H1 (cell line): Measurements from ENCODE around the gene OPCML. TPM values are rescaled to one million over a fixed set of nuclear protein-coding genes. Genes with fewer than 3 reads are reported as not detected.

Experiments used
- CTCF ChIA-PET: fragments of 300-600 bp; sonication (Branson Sonifier 250); formaldehyde crosslinking; loops from one replicate; lab custom pipeline; 2021; ENCODE audit not compliant: partially characterized antibody; lab: Charles Lee
- POLR2A ChIA-PET: fragments of 300-600 bp; sonication (Branson Sonifier 250); formaldehyde crosslinking; loops from one replicate; lab custom pipeline; 2021; ENCODE audit warnings: inconsistent platforms; ENCODE audit not compliant: partially characterized antibody; lab: Charles Lee
- DNase-seq, 2 experiments: peaks; one replicate each; pipeline versions ENCODE4 v3.0.0 to v3.0.0-alpha.2; 2010 to 2022; ENCODE audit warnings: low spot score in 2 of 2, low read depth in 1 of 2, mixed read lengths in 1 of 2
- FAIRE-seq: peaks from 2 replicates; lab custom pipeline; 2011; peaks lifted over from hg19 to GRCh38; lab: Jason Lieb, UNC
- H2AFZ ChIP-seq: 2 replicates; pipeline ENCODE4 v1.8.1; 2012; ENCODE audit warnings: low read length, inconsistent platforms
- H2AK5ac ChIP-seq: 2 replicates; pipeline ENCODE4 v1.6.1; 2013; ENCODE audit warnings: low read depth, low read length
- H2BK120ac ChIP-seq: replicated peaks from 2 replicates; pipeline ENCODE3; 2013; ENCODE audit warnings: low read depth, low read length, inconsistent platforms
- H2BK12ac ChIP-seq: 2 replicates; pipeline ENCODE4 v1.6.1; 2013; ENCODE audit warnings: low read depth, low read length
- H2BK15ac ChIP-seq: 2 replicates; pipeline ENCODE4 v1.6.1; 2013; ENCODE audit warnings: low read length
- H2BK20ac ChIP-seq: 2 replicates; pipeline ENCODE4 v1.6.1; 2013; ENCODE audit warnings: low read length
- H2BK5ac ChIP-seq: 2 replicates; pipeline ENCODE4 v1.6.1; 2013; ENCODE audit warnings: low read depth, low read length
- H3K14ac ChIP-seq: 2 replicates; pipeline ENCODE4 v1.6.1; 2013; ENCODE audit warnings: inconsistent platforms; ENCODE audit not compliant: insufficient read length
- H3K18ac ChIP-seq: 2 replicates; pipeline ENCODE4 v1.6.1; 2013; ENCODE audit warnings: low read length; ENCODE audit errors: extremely low read depth
- H3K23ac ChIP-seq: 2 replicates; pipeline ENCODE4 v1.6.1; 2013; ENCODE audit warnings: inconsistent platforms; ENCODE audit not compliant: insufficient read length
- H3K23me2 ChIP-seq: 2 replicates; pipeline ENCODE4 v1.6.1; 2013; ENCODE audit warnings: low read depth, low read length
- H3K27ac ChIP-seq: 2 replicates; pipeline ENCODE4 v1.6.1; 2011; ENCODE audit warnings: low read depth, low read length, inconsistent platforms
- H3K27me3 ChIP-seq, 4 experiments: replicated peaks in 1 of 4; 1 replicate in 1 of 4; 2 replicates in 3 of 4; pipeline versions ENCODE4 v1.6.1 to v1.8.1; 2011 to 2013; ENCODE audit warnings: low read length in 3 of 4, mild to moderate bottlenecking in 3 of 4, inconsistent platforms in 2 of 4, mixed read lengths in 2 of 4, moderate library complexity in 1 of 4; ENCODE audit not compliant: control insufficient read depth in 3 of 4, insufficient read depth in 3 of 4; ENCODE audit errors: extremely low read depth in 1 of 4
- H3K36me3 ChIP-seq, 4 experiments: 2 replicates each; pipeline versions ENCODE4 v1.6.1 to v1.8.1; 2011 to 2013; ENCODE audit warnings: mild to moderate bottlenecking in 4 of 4, low read length in 3 of 4, moderate library complexity in 2 of 4, control low read depth in 1 of 4, inconsistent platforms in 1 of 4; ENCODE audit not compliant: insufficient read depth in 4 of 4, control insufficient read depth in 2 of 4
- H3K4ac ChIP-seq: replicated peaks from 2 replicates; pipeline ENCODE3; 2013; ENCODE audit warnings: low read length, low read depth, mixed read lengths, inconsistent platforms; ENCODE audit not compliant: insufficient read length
- H3K4me1 ChIP-seq, 4 experiments: replicated peaks in 1 of 4; 1 replicate in 1 of 4; 2 replicates in 3 of 4; pipeline versions ENCODE4 v1.6.1 to v1.8.1; 2011 to 2013; ENCODE audit warnings: low read length in 3 of 4, inconsistent platforms in 2 of 4, mixed read lengths in 1 of 4; ENCODE audit not compliant: insufficient read depth in 4 of 4, control insufficient read depth in 3 of 4
- H3K4me2 ChIP-seq, 2 experiments: 2 replicates each; pipeline versions ENCODE4 v1.6.1 to v1.8.1; 2011 to 2013; ENCODE audit warnings: low read depth in 2 of 2, low read length in 2 of 2, control low read depth in 1 of 2, inconsistent platforms in 1 of 2, mild to moderate bottlenecking in 1 of 2; ENCODE audit not compliant: insufficient read depth in 1 of 2
- H3K4me3 ChIP-seq, 4 experiments: fragments of 200-600, 300-600 bp in 1 of 4; sonication (generic), shearing (Covaris generic), sonication (Bioruptor Twin) in 1 of 4; 2 replicates each; pipeline versions ENCODE4 v1.5.1 to v1.8.1; 2011 to 2016; ENCODE audit warnings: low read length in 4 of 4, low read depth in 3 of 4, control low read depth in 2 of 4, inconsistent platforms in 2 of 4, mild to moderate bottlenecking in 2 of 4, mixed read lengths in 1 of 4, moderate library complexity in 1 of 4; ENCODE audit not compliant: insufficient read depth in 2 of 4; ENCODE audit errors: extremely low read depth in 1 of 4
- H3K56ac ChIP-seq: replicated peaks from 2 replicates; pipeline ENCODE3; 2013; ENCODE audit warnings: low read depth, mild to moderate bottlenecking, mixed read lengths, low read length, inconsistent platforms; ENCODE audit not compliant: insufficient read length
- H3K79me1 ChIP-seq: 2 replicates; pipeline ENCODE4 v1.6.1; 2013; ENCODE audit warnings: low read depth, low read length, control low read depth
- H3K79me2 ChIP-seq, 2 experiments: 2 replicates each; pipeline versions ENCODE4 v1.6.1 to v1.8.1; 2012 to 2013; ENCODE audit warnings: low read length in 2 of 2, mild to moderate bottlenecking in 2 of 2, inconsistent platforms in 1 of 2; ENCODE audit not compliant: insufficient read depth in 2 of 2, control insufficient read depth in 1 of 2
- H3K9ac ChIP-seq, 4 experiments: replicated peaks in 1 of 4; 1 replicate in 1 of 4; 2 replicates in 3 of 4; pipeline versions ENCODE4 v1.6.1 to v1.8.1; 2011 to 2013; ENCODE audit warnings: low read depth in 3 of 4, low read length in 3 of 4, control low read depth in 2 of 4, mild to moderate bottlenecking in 2 of 4, moderate library complexity in 2 of 4, inconsistent platforms in 1 of 4; ENCODE audit errors: extremely low read depth in 1 of 4
- H3K9me3 ChIP-seq, 2 experiments: 2 replicates each; pipeline versions ENCODE4 v1.6.1 to v1.8.1; 2012 to 2013; ENCODE audit warnings: mild to moderate bottlenecking in 2 of 2, moderate library complexity in 2 of 2, control low read depth in 1 of 2, inconsistent platforms in 1 of 2, low read depth in 1 of 2, low read length in 1 of 2, mixed read lengths in 1 of 2; ENCODE audit not compliant: insufficient read depth in 2 of 2
- H4K20me1 ChIP-seq, 2 experiments: replicated peaks in 1 of 2; 2 replicates each; pipeline versions ENCODE3 to v1.8.1; 2011 to 2013; ENCODE audit warnings: inconsistent platforms in 2 of 2, low read length in 2 of 2, mild to moderate bottlenecking in 1 of 2; ENCODE audit not compliant: insufficient read depth in 2 of 2, control insufficient read depth in 1 of 2
- H4K5ac ChIP-seq: 2 replicates; pipeline ENCODE4 v1.6.1; 2013; ENCODE audit warnings: low read length, low read depth, mixed read lengths, inconsistent platforms; ENCODE audit not compliant: insufficient read length
- H4K8ac ChIP-seq: 2 replicates; pipeline ENCODE4 v1.8.0; 2013; ENCODE audit warnings: mild to moderate bottlenecking, moderate library complexity, low read length, inconsistent platforms; ENCODE audit not compliant: insufficient read depth; ENCODE audit errors: extremely low read depth
- H4K91ac ChIP-seq: replicated peaks from 2 replicates; pipeline ENCODE3; 2013; ENCODE audit warnings: low read length, mixed read lengths, inconsistent platforms; ENCODE audit not compliant: insufficient read length
- CTCF ChIP-seq, 3 experiments: IDR thresholded peaks; 1 replicate in 2 of 3; 2 replicates in 1 of 3; pipeline versions ENCODE4 v1.5.1 to v1.6.1; 2011; ENCODE audit warnings: low read length in 3 of 3, mild to moderate bottlenecking in 3 of 3, inconsistent platforms in 2 of 3, low read depth in 1 of 3, moderate library complexity in 1 of 3; ENCODE audit not compliant: insufficient read depth in 1 of 3; ENCODE audit errors: control extremely low read depth in 1 of 3
- KDM4A ChIP-seq: IDR thresholded peaks from one replicate; pipeline ENCODE4 v1.7.1; 2012; ENCODE audit warnings: low read depth, mild to moderate bottlenecking, moderate library complexity, low read length, inconsistent platforms; ENCODE audit not compliant: severe bottlenecking
- MAX ChIP-seq: IDR thresholded peaks from 2 replicates; pipeline ENCODE4 v1.6.1; 2012; ENCODE audit warnings: inconsistent platforms
- RAD21 ChIP-seq, 2 experiments: IDR thresholded peaks in 1 of 2; conservative IDR thresholded peaks in 1 of 2; 2 replicates each; pipeline ENCODE4 v1.6.1; 2011; ENCODE audit warnings: low read depth in 2 of 2, low read length in 2 of 2, improper control_type of control experiment in 1 of 2, inconsistent platforms in 1 of 2, mild to moderate bottlenecking in 1 of 2, moderate library complexity in 1 of 2
- SP2 ChIP-seq: IDR thresholded peaks from 2 replicates; pipeline ENCODE4 v1.6.1; 2012; ENCODE audit warnings: mild to moderate bottlenecking, low read length, inconsistent platforms
- SRF ChIP-seq: IDR thresholded peaks from 2 replicates; pipeline ENCODE4 v1.6.1; 2011; ENCODE audit warnings: mild to moderate bottlenecking, low read depth, low read length, moderate library complexity
- TCF12 ChIP-seq: IDR thresholded peaks from 2 replicates; pipeline ENCODE4 v1.6.1; 2011; ENCODE audit warnings: low read depth, mild to moderate bottlenecking, low read length
- WGBS, 2 experiments: shearing (Covaris generic) in 1 of 2; methylation state at CpG; one replicate each; pipeline versions ENCODE4 v1.1.6 to v1.1.7; 2013 to 2015; ENCODE audit warnings: low lambda C conversion rate in 2 of 2, mixed read lengths in 2 of 2, inconsistent platforms in 1 of 2, low coverage in 1 of 2, missing lambda C conversion rate in 1 of 2; ENCODE audit not compliant: insufficient replicate concordance in 2 of 2, insufficient coverage in 1 of 2, insufficient read length in 1 of 2; ENCODE audit errors: extremely low coverage in 1 of 2, missing lambda C conversion rate in 1 of 2; 5-methylcytosine and 5-hydroxymethylcytosine counted together
- polyA plus RNA-seq, 7 experiments: library from polyadenylated mRNA; depleted of rRNA in 3 of 7; stranded (reverse) in 5 of 7; unstranded in 2 of 7; fragments of >200 nt in 5 of 7; fragments of 200-250 nt in 2 of 7; gene quantifications; 1 replicate in 5 of 7; 2 replicates in 1 of 7; 4 replicates in 1 of 7; pipeline versions ENCODE4 v1.2.1 to v1.2.3, GENCODE V29; 2011 to 2013; ENCODE audit warnings: missing spikeins in 2 of 7, mixed read lengths in 2 of 7
- total RNA-seq: library from RNA; stranded (reverse); fragmentation: NEBNext Ultra II Directional; extraction: Animal tissue kit (Norgen Biotek cat#: 25700); gene quantifications from 2 replicates; pipeline ENCODE4 v1.2.1, GENCODE V29; 2021

OPCML gene
- total and polyA plus RNA-seq, 2 of the 8 experiments (the other 6 are each of a cell fraction or from before 2014, with no cell fraction given) = 2.3 to 3.1 TPM

- FAIRE-seq (peak; percentile 82), DNase-seq (peak; percentile 46 to 64)
- no peak overlapping the region for H4K5ac ChIP-seq
- no peaks in the 10 kb centered on the region for H4K20me1 ChIP-seq
- ChIA-PET CTCF (interaction anchor here (0.5 to 2.1 kb wide), 22 partner anchors 10 to 709 kb away, joined by 3 to 15 read pairs (median 3); no protein-coding TSS in a partner anchor), POLR2A (no interaction called here)
- no peak overlapping the region for H3K9ac ChIP-seq
- no peak overlapping the region for H3K14ac ChIP-seq
- TF ChIP-seq TCF12 (0 out of 2 replicates have a peak, but pooled peaks have one; percentile 52), KDM4A (no peak), RAD21 (IDR thresholded peaks at IDR 0.05 in 1 of 2, conservative IDR thresholded peaks at IDR 0.05 in 1 of 2; ENCODE audit: low read depth in 2 of 2, low read length in 2 of 2) (peak; percentile 89 to 94), SP2 (no peak), MAX (peak; percentile 73), SRF (no peak), CTCF (IDR thresholded peaks at IDR 0.05; ENCODE audit: control extremely low read depth in 1 of 3, insufficient read depth in 1 of 3, low read depth in 1 of 3, low read length in 3 of 3) (peak; percentile 69 to 86 (median 85))
- no peak overlapping the region for H3K23ac ChIP-seq
- no peak overlapping the region for H3K4me3 ChIP-seq
- H3K23me2 ChIP-seq = no peaks in the 10 kb centered on the region
- H3K27me3 ChIP-seq = peaks cover 0 to 4% (median 0%) of the 10 kb centered on the region in 4 experiments; a peak in 4 of 7 replicates
- peak overlapping the region; percentile 87; the same call in 1 of the 2 replicates for H2BK20ac ChIP-seq
- no peak overlapping the region for H2AK5ac ChIP-seq
- peak overlapping the region; percentile 97 for H2AFZ ChIP-seq
- H2BK120ac ChIP-seq = no peak overlapping the region
- H2BK15ac ChIP-seq = 0 out of 2 replicates have a peak overlapping the region, but pooled peaks have one; percentile 75
- peak overlapping the region; percentile 28 for H4K8ac ChIP-seq
- 41% methylated on average over 8 of the region's 8 CpGs; no CpG with 5 or more reads in 1 of the 2 experiments for WGBS, 2 experiments
- no peak overlapping the region; a peak in 1 of 4 replicates for H3K4me2 ChIP-seq
- H3K56ac ChIP-seq = no peak overlapping the region
- no peak overlapping the region for H3K27ac ChIP-seq
- no peaks in the 10 kb centered on the region for H3K79me2 ChIP-seq
- H3K9me3 ChIP-seq = no peaks in the 10 kb centered on the region
- 0 out of 2 replicates have a peak overlapping the region, but pooled peaks have one; percentile 22 for H2BK5ac ChIP-seq
- peak overlapping the region; percentile 40; the same call in 1 of the 2 replicates for H3K18ac ChIP-seq
- H4K91ac ChIP-seq = peak overlapping the region; percentile 46
- H3K36me3 ChIP-seq = no peaks in the 10 kb centered on the region; a peak in 1 of 8 replicates
- H2BK12ac ChIP-seq = peak overlapping the region; percentile 71; the same call in 1 of the 2 replicates
- H3K4me1 ChIP-seq = peaks cover 0 to 12% (median 4%) of the 10 kb centered on the region in 4 experiments; a peak in 6 of 7 replicates
- H3K4ac ChIP-seq = peak overlapping the region; percentile 57
- no peaks in the 10 kb centered on the region for H3K79me1 ChIP-seq
These were observed 1130.1 kb downstream of the OPCML start for GRCh38 chr11:132402071-132402684.
